IPS DF 4.7 (cell line): ENCODE results near the gene A3GALT2.

Experiments used
- DNase-seq: peaks from one replicate; pipeline ENCODE4 v3.0.0-alpha.2; 2013; ENCODE audit warnings: low spot score; ENCODE audit errors: extremely low read depth

Gene A3GALT2

DNA sequence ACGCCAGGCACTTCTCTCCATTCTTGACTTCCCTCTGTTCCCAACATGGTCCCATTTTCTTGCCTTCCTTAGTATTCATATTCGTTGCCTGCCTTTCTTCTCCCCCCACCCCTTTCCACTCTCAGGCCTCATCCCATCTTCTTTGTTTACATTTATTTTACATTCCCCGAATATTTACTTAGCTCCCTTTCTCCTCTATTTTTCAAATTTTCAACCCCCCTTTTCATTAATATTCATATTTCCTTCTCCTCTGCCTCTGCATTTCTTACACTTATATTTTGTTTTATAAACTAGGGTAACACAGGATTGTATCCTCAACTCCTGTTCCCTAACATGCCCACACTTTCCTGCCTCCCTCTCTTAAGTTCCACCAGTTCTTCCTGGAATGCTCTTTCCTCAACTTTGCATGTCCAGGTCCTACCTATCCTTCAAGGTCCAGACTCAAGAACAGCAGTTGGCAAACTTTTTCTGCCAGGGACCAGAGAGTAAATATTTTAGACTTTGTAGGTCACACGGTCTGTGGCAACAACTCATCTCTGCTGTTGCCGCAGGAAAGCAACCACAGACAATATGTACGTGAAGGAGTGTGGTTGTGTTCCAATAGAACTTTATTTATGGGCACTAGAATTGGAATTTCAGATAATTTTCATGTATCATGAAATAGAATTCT, 29.8 kb upstream of the A3GALT2 start:
- DNase-seq = no peak

DNA sequence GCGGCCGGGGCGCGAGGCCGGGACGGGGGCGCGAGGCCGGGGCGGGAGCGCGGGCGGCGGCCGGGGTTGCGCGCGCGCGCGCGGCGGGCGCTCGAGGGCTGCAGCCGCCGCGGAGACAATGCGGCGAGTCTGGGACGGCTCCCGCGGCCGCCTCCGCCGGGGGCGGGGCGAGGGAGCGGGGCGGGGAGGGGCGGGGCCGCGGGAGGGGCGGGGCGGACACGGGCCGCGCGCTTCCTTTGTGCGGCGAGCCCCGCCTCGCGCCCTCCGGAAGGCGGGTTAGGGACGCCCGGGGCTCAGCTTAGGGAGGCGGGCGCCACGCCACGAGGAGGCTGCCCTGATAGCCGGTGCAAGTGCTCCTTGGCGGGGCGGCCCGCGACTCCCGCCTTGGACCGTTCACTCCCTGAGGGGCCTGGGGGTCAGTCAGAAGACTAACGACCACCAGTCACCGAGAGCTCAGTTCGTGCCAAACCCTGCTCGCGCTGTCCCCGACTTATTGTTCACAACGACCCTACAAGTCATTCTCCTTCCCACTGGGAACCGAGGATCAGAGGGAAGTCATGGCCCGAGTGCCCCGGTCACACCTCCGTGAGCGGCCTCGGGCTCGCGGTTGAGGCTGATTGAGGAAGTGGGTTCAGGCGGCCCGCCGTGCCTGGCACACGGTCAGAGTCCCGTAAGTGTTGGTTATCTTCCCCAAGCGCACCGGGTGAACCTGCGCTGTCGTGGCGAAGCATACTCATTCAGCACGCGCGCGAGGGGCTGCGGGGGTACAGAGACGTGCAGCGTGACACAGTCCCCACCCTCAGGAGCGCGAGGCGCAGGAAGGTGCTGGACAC, 29.1 kb upstream of the A3GALT2 start:
- no peak for DNase-seq

DNA sequence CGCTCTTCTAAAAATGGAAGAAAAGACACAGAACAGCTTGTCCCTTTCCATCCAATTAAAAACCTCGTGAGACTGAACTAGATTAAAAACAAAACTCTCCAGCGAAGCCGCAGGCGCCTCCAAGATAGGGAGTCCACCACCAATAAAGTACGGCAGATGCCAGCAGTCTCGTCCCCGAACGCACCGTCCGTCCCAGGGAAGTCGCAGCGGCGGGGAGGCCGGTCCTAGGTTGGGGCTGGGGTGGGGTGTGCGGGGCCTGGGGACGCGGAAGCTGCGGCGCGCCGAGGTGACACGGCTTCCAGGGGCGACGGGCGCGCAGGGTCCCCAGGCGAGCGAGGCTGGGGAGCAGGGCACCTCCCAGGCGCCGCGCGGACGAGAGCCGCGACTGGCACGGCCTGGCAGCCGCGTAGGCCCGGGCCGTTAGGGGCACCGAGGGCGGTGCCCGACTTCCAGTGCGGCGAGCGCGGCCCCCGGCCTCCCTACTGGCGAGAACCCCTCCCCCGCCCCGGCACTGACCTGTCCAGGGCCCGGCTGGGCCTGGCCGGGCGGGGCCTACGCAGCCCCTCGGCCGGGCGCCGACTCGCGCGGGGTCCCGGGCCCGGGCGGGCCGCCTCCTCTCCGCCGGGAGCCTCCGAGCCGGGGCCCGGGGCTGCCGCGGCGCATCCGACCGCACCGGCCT, 28.3 kb upstream of the A3GALT2 start:
- DNase-seq = no peak

DNA sequence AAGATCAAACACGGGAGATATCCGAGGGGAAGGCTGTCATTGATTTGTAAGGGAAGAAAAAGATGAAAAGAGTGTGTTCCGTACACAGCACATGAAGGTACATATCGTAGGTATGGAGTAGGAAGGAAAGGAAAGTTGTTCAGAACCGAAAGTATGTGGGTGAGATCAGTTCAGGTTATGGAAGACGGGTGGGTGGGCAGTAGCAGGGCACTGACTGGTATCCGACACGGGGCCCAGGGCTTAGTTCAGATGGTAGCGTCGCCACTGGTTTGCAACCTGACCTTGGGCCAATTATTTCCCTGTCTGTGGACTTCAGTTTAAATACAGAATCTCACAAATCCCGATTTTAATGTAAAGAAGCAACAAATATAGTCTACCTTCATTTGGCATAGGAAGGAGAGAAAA, 27.8 kb upstream of the A3GALT2 start:
- DNase-seq = no peak

DNA sequence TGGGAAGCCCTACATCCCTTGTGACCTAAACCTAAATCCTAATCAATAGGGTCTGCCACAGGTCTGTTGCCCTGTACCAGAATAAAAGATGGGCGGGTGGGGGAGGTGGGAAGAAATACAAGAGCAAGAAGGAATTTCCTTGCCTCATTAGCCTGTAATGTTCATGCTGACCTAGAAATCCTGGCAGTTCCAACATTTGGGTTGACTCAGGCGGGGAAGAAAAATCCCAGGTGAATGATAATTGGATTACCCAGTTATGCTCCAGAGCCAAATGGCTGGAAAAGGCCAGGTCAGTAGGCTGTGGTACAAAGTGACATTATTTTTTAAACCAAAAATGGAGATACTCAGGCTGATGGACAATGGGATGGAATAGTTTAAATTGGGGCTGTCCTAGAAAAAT, 27.3 kb upstream of the A3GALT2 start:
- DNase-seq = no peak

DNA sequence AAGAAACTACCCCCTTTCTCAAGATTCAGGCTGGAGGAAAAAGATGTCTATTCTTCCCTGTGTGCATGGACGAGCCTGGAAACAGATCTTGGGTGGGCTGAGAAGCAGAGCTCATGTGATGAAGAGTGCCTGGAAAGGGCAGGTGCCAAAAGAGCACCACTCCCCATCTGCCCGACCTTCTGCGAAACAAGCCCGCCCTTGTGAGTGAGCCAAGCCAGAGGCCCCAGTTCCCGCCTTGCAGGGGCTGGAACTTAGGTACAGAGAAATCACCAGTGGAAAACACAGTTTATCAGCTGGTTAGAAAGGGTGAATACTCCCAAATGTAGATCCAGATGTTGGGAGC, 26.7 kb upstream of the A3GALT2 start:
- no peak for DNase-seq

DNA sequence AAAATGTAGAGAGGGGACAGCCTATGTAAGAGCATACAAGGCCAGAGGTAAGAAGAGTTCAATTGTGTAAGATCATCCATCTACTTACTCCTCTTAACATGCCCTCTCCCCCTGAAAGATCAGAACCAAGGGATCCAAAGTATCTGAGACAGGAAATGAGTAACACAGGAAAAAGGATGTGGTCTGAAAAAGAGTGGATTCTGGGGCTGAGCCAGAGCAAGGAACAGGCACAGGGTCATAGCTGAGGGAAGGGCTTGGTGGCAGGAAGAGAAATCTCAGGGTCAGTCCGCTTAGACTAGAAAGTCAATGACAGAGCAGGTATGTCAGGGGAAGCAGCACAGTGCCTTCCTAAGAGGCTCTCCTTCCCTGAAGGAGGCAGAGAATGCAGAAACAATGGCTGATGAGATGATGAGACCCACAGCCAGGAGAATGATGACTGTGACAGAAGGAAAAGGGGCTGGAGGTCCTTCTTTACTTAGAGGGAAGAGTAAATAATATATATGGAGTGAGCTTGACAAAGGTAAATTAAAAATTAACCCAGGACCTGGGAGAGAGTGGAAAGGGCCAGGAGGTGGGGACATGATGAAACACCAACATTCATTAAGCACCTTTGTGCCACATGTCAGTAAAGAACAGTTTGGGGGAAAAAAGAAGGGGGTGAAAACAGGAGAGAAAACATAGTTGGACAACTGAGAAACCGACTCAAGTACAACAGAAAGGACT, 26.2 kb upstream of the A3GALT2 start:
- DNase-seq = no peak

DNA sequence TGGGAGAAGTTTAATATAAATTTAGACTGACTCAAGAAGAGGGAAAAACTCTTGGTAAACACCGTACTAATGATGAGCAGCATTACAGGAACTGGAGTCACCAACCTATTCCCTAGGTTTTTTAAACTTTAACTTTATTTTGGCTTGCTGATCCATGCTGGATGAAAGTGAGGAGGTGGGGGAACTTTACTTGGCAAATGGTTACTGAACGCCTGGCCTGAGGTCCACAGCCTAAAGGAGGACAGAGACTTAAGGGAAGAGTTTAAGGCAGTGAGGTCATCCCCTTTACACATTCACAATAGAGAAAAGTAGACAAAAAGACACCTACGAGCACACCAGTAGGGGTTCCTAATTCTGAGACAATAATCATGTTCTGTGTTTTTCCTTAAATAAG, 25.6 kb upstream of the A3GALT2 start:
- no peak for DNase-seq

DNA sequence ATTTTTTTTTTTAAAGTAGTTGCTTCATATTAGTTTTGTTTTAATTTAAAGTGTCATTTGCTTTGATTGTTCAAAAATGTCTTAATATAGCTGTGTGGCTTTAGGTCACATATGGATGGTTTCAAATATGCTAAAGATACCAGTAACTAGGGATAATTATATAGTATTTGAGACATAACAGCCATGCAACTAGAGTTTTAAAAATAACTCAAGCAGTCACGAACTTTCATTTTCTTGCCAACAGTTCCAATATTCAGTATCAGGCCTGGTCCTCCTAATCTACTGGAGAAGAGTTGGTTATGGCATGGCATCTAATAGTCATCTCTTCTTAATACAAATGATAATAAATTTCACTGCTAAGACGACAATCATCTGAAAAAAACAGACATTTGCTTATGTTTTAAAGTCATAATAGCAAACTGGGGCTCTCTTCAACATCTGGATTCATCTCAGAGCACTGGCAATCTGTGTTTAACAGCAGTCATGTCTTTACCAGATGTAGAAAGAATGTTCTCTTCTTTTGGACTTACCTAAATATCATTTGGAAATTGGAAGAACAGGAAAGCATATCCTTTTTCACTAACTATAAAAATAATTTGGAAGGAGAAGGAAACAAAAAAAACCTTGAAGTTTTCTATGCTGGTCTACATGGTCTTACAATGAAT, 24.1 kb upstream of the A3GALT2 start:
- DNase-seq = no peak

DNA sequence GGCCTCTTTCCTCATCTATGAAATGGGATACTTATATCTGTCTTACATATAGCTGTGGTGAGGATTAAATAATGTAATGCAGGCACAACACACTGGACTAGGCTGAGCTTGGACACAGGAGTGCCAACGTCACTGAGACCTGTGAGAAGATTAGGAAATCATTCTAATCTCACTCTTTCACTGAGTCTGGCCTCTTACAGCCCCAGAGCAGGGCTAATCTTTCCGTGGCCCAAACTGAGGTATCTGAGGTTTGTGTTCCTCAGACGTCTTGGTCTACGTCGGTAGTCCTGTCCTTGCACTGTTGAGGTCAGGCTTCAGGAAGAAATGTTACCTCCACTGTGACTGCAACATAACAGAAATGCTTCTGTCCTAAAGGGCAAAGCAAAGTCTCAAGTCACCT, 22.6 kb upstream of the A3GALT2 start:
- no peak for DNase-seq

DNA sequence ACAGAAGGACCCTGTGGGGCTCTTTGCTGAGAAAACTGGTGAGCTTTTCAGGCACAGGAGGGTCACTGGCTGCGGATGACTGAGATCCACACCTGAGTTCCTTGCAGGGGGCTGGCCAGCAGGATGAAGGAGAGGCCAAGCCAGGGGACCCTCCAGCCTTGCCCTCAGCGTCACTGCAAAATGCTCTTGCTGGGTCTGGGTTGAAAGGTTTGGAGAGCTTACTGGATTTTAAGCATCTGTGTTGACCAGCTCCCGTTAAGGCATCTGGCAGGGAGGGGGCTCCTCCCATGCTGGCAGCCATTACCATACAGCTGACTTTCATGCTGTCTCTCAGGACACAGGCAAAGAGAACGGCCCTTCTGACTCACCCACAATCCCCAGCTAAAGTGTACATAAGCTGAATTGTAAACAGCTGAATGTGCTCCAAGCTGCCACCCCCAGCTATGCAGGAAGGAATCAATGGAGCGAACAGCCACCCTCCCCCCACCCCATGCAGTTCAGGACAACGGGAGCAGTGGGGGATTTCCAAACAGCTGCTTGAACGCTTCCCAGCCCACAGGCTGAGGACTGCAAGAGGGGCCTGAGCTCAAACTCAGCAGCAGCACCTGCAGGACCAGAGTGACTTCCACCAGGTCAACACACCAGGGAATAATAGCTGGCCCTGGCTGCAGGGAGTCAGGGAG, 21.3 kb upstream of the A3GALT2 start:
- DNase-seq = no peak

DNA sequence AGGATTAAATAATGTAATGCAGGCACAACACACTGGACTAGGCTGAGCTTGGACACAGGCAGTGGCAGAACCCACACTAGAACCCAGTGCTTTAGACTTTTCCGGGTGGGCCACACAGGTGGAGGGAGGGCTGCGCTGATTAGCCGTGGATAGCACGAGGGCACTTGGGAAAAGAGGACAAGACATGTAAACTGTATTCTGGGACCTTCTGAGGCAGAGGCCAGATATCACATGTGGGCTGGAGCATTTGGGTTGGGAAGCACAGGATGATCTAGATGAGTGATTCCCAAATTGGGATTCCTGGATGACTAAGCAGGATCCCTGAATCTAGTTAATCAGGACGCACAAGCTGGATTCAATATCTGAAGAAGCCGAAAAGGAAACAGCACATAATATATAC, 20.3 kb upstream of the A3GALT2 start:
- no peak for DNase-seq

DNA sequence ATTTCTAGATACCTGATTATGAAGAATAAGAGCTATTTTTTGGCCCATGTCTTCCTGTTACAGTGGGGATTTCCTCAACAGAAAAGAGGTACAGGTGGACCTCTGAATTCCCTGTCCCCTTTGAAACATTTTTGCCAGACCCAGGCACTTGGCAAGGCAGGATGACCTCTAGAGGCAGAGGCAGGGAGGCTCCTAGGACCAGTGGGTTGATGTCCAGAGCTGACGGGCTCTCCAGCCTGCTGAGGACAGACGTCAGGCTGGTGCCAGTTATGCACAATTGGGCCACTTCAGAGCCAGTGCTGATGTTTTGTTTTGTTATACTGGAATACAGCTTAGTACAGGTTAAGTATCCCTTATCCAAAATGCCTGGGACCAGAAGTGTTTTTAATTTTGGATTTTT, 18.5 kb upstream of the A3GALT2 start:
- DNase-seq = no peak

DNA sequence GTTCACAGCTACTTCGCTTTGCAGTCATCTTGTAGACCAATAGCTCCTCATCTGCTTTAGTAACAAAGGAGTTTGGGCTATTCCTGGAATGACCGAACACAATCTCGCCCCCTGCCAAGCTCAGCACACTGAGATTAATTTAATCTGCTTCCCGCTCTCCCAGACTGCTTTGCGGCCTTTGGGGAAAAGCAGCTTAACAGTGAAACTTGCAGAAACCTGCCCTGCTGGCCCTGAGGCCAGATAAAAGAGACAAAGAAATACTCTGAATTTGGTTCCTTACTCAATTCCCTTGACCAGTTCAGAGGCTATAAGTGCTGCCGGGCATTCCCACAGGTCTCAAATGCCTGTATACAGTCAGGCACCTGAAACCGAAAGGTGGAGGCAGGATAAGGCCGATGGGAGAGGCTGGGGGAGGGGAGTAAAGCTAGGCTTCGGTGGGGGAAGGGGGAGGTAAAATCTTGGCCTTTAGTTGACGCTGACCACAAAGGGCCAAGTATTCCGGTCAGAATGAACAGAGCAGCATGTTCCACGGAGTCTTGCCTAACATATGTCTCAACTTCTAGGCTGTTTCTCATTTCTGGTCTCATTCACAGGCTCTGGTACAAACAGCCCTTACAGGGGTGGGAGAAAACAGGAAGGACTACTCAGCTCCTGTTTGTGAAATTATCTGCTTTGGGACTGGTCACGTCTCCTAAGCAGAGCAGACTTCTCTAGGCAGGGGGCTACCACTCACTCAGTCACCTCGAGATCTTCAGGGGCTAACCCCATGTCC, 17.7 kb upstream of the A3GALT2 start:
- DNase-seq = no peak

DNA sequence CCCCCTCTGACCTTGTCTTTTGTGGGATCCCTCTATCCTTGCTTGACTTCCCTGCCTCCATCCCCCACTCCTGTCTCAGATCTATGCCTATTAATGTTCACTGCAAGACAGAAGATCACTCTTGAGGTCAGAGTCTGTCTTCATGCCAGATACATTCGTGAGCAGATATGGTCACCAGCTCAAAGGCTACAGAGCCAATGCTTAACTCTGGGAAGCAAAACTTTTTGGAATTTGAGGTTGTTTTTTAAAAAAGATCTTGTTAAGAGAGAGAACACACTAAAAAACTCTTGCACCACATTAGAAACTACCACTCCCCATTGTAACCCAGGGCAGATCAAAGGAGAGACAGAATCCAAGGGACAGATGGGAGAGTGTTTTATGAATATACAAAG, 17.1 kb upstream of the A3GALT2 start:
- DNase-seq = no peak

DNA sequence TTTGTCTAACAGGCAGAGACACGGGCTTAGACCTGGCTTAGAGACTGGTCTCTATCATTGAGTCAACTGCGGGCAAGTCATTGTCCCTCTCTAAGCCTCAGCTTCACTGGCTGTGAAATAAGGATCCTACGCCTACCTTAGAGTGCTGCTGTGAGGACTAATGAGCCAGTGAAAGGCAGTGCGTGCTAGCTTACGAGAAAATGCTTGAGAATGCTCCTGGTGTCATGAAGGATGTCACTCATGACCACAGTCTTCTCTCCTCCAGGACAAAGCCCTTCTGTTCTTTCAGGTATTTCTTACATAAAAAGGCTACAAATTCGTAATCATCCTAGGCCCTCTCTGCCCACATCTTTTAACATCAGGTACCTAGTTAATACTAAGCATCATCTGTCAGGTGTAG, 16.5 kb upstream of the A3GALT2 start:
- no peak for DNase-seq

DNA sequence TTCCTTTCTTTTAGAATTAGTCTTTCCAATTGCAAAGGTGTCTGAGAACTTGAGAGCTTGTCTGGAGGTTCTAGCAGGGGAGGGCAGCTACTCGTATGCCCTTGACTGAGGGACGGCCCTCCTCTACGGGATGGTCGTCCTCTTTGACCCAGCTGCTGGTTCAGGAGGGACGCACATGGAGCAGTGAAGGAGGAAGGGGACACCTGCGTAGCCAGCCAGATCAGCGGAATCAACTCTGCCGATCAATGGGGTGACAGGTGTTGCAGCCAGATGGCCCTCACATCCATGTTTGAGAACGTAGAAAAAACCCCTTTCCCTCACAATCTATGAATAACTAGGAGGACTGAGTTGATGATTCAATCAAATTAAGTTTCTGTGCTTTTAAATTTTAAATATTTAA, 15.7 kb upstream of the A3GALT2 start:
- no peak for DNase-seq

DNA sequence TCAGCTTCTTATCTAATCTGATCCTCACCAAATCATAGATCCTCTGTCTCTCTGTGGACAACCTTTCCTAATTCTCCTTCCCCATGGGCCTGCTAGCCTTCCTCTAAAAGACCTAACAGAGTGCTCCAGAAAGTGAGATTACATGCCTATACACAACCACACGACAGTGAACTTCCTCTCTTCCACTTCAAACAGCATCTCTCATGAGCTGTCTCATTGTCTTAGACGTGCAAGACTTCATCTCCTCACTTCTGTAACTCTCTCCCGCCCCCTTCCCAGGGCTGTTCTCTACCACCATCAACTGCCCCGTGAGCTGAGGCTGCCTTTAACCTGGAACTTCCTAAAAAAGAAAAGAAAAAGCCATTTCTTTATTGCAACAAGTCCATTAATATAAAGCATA, 14.1 kb upstream of the A3GALT2 start:
- DNase-seq = no peak

DNA sequence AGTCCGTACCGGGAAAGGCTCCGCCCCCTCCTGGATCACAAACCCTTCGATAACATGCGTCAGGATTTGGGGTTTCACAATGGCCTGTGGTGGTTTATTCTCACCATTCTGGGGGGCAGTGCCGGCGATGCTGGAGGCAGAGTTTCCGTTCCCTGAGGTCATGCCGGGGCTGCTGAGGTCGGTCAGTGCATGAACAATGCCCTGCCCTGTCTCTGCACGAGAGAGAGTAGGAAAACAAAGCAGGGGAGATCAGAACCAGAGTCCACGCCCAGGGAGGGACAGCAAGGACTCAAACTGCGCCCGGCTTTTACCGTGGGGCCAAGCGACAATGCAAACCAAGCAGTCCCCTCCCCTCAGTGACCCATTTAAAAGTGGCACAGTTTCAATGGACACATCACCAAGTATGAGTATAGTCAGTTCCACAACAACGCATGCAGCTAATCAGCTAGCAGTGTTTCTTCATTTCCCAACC, 13.2 kb upstream of the A3GALT2 start:
- no peak for DNase-seq

DNA sequence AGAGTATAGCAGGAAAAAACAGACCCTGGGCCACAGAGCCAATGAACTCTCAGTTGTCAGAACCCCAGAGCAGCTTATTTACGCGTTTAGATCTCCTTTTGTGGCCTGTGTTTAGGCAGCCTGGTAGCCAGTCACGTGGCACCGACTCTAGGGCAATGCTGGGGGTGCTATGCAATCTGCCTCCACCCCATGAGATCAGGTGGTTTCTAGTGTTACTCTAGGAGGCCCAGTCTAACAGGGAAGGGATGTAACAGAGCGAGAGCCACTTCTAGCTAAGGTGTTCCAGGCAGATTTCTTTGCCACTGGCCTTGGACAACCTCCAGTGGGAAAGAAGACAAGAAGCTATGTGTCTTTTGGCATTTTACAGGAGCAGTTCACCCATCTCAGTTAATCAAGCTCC, 12.0 kb upstream of the A3GALT2 start:
- no peak for DNase-seq
